ENCODE data around the gene MYL6B.
A peak's percentile ranks its signal among the peaks of the same experiment; 100 is the strongest.
"Not testable (repeated sequence)": the region's sequence is repeated elsewhere in the genome, so short reads cannot be mapped to it uniquely, and the experiment has no call there.

Gene MYL6B

GRCh38 chr12:56186957-56187356, 34.6 kb downstream of the MYL6B start:
- no peak for TF ChIP-seq JUND (IDR thresholded peaks at IDR 0.05; ENCODE audit: low read depth)
- in situ Hi-C loops (cut with HindIII; ENCODE audit: low pct_unique_long_range_greater_than_20kb, low sequenced_read_pairs), result no loop called here
- DNase-seq (ENCODE audit: low read depth in 1 of 2, low spot score in 1 of 2), result no peak

GRCh38 chr12:56188131-56188777, 35.9 kb downstream of the MYL6B start:
- in situ Hi-C loops (cut with HindIII; ENCODE audit: low pct_unique_long_range_greater_than_20kb, low sequenced_read_pairs), result no loop called here

GRCh38 chr12:56188778-56189098, 36.4 kb downstream of the MYL6B start:
- TF ChIP-seq JUND (IDR thresholded peaks at IDR 0.05; ENCODE audit: low read depth), result no peak
- DNase-seq (ENCODE audit: low read depth in 1 of 2, low spot score in 1 of 2), result peak in 1 of 2 experiments; percentile 38
- in situ Hi-C loops (cut with HindIII; ENCODE audit: low pct_unique_long_range_greater_than_20kb, low sequenced_read_pairs), result no loop called here

More at GRCh38 chr12:56188131-56188777, 35.9 kb downstream of the MYL6B start:
- DNase-seq (ENCODE audit: low read depth in 1 of 2, low spot score in 1 of 2), result no peak
- no peak for TF ChIP-seq JUND (IDR thresholded peaks at IDR 0.05; ENCODE audit: low read depth)

GRCh38 chr12:56189099-56189917, 36.9 kb downstream of the MYL6B start, which contains the start of gene SMARCC2:
TSS of gene SMARCC2 (minus strand) at chr12:56189483. CDS start at chr12:56189461, 22 bp downstream.
- peak; percentile 81 to 93 for DNase-seq (ENCODE audit: low read depth in 1 of 2, low spot score in 1 of 2)
- no peak for TF ChIP-seq JUND (IDR thresholded peaks at IDR 0.05; ENCODE audit: low read depth)
- in situ Hi-C loops (cut with HindIII; ENCODE audit: low pct_unique_long_range_greater_than_20kb, low sequenced_read_pairs), result no loop called here

DNA sequence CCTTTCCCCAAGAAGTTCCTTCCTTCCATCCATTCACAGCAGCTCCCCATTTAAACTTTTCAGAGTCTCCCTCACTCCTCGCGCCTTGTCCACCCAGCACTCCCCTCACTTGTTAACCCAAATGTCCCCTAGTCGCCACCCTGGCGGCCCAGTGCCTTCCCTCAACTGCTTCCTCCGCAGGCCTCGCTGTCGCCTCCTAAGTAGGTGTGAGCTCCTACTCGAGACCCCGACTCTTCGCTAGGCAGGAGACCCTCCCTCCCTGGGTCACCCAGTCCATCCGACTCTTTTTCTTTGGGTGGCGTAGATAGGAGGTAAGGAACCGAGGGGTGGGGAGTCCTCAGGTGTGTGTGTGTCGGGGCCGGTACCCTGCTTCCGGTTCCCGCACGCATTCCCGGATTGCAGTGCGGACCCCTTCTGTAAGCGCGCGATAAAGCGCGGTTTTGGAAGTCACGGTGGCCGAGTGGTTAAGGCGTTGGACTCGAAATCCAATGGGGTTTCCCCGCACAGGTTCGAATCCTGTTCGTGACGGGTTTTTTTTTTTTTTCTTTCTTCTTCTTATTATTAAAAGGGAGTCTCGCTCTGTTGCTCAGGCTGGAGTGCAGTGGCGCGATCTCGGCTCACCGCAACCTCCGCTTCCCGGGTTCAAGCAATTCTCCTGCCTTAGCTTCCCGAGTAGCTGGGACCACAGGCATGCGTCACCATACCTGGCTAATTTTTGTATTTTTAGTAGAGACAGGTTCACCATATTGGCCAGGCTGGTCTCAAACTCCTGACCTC, 37.7 kb downstream of the MYL6B start:
- no peak for TF ChIP-seq JUND (IDR thresholded peaks at IDR 0.05; ENCODE audit: low read depth)
- peak; percentile 45 to 90 for DNase-seq (ENCODE audit: low read depth in 1 of 2, low spot score in 1 of 2)
- in situ Hi-C loops (cut with HindIII; ENCODE audit: low pct_unique_long_range_greater_than_20kb, low sequenced_read_pairs), result no loop called here

GRCh38 chr12:56190695-56191155, 38.3 kb downstream of the MYL6B start:
- no peak for TF ChIP-seq JUND (IDR thresholded peaks at IDR 0.05; ENCODE audit: low read depth)
- no peak for DNase-seq (ENCODE audit: low read depth in 1 of 2, low spot score in 1 of 2)
- in situ Hi-C loops (cut with HindIII; ENCODE audit: low pct_unique_long_range_greater_than_20kb, low sequenced_read_pairs), result no loop called here

DNA sequence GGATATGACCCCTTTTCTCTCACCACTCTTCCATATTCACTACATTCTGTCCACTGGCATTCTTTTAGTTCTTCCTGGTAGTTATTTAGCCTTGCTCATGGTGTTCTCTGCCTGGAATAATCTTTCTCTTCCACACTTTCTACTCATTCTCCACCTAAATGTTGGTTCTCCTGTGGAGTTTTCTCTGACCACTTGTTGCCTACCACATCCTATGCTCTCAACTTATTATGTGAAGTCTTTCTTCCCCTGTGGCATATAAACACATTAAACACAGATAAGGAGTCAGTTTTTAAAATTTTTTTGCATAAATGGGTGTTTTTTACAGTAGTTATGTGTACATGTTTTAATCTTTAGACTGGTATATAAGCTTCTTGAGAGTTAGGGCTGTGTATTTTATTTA, 40.2 kb downstream of the MYL6B start:
- no peak for DNase-seq (ENCODE audit: low read depth in 1 of 2, low spot score in 1 of 2)
- in situ Hi-C loops (cut with HindIII; ENCODE audit: low pct_unique_long_range_greater_than_20kb, low sequenced_read_pairs), result no loop called here
- no peak for TF ChIP-seq JUND (IDR thresholded peaks at IDR 0.05; ENCODE audit: low read depth)

DNA sequence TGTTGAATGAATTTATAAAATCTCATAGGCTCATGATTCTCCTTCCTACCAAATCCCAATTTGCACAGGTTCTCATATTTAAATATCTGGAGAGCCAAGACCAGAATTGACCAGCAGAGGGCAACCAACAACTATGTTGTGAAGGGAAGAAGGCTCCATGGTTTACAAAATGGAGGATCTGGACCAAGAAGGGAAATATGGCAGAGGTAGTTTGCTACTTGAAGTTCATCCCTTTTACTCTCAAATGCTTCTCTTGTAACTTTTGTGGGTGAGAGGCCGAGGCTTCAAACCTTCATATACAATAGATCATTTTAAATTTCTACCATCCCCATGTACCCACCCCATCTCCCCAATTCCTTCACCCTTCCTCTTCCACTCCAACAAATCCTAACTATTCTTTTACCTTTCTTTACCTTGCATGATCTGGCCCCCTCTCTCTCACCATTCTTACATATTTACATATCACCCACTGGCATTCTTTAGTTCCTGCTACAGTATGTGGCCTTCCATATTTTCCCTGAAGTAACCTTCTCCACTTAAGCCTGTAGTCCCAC, 40.7 kb downstream of the MYL6B start:
- TF ChIP-seq JUND (IDR thresholded peaks at IDR 0.05; ENCODE audit: low read depth), result no peak
- in situ Hi-C loops (cut with HindIII; ENCODE audit: low pct_unique_long_range_greater_than_20kb, low sequenced_read_pairs), result no loop called here
- DNase-seq (ENCODE audit: low read depth in 1 of 2, low spot score in 1 of 2), result peak; percentile 68 to 93

DNA sequence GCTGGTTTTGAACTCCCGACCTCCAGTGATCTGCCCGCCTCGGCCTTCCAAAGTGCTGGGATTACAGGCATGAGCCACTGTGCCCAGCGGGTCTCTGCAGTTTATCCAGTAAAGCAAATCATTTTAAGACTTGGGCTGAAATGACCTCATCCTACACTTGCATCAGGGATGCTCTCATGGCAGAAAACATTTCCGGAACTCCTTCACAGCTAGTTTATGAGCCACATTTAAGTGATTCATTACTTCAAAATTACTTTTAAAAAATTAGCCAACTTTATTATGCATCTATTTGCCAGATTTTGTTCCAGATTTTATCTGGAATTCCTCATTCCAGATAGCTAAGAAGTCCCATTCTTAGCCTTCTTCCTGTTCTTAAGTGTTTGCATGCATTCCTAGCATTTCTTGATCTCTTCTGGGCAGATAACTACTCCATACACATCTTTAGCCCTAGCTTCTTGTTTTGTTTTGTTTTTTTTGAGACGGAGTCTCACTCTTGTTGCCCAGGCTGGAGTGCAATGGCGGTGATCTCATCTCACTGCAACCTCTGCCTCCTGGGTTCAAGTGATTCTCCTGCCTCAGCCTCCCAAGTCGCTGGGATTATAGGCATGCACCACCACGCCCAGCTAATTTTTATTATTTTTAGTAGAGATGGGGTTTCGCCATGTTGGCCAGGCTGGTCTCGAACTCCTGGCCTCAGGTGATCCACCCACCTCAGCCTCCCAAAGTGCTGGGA, 44.6 kb downstream of the MYL6B start:
- in situ Hi-C loops (cut with HindIII; ENCODE audit: low pct_unique_long_range_greater_than_20kb, low sequenced_read_pairs); DNase-seq (ENCODE audit: low read depth in 1 of 2, low spot score in 1 of 2): not testable (repeated sequence)

- no peak for DNase-seq (ENCODE audit: low read depth in 1 of 2, low spot score in 1 of 2)
- in situ Hi-C loops (cut with HindIII; ENCODE audit: low pct_unique_long_range_greater_than_20kb, low sequenced_read_pairs), result no loop called here
- TF ChIP-seq JUND (IDR thresholded peaks at IDR 0.05; ENCODE audit: low read depth), result no peak
Observed at GRCh38 chr12:56197921-56198635, 45.7 kb downstream of the MYL6B start.

DNA sequence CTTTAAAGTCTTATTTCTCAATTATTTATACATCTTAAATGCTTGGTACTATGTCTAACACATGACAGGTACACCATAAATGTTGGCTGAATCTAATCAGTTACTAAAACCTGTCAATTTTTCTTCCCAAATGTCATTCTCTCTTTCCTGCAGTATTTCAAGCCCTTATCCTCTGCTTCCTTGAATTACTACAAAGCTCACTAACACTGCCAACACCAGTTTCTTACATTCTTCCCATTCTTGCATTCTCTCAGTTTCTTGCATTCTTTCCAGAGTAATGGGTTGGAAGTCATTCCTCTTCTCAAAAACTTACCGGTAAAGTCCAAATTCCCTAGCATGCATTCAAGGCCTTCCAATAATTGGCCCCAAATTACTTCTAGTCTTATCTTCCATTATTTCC, 46.4 kb downstream of the MYL6B start:
- no peak for DNase-seq (ENCODE audit: low read depth in 1 of 2, low spot score in 1 of 2)
- no peak for TF ChIP-seq JUND (IDR thresholded peaks at IDR 0.05; ENCODE audit: low read depth)
- in situ Hi-C loops (cut with HindIII; ENCODE audit: low pct_unique_long_range_greater_than_20kb, low sequenced_read_pairs), result no loop called here
